IMR-90 (cell line): Measurements from ENCODE around the gene RNU5D-1. TPM values are rescaled to one million over a fixed set of nuclear protein-coding genes. Genes with fewer than 3 reads are reported as not detected.

Source experiments
- ATAC-seq: fragments of 200-7000 bp; cut with Tn5 transposase; 2 replicates; pipeline ENCODE4 v1.9.1; 2020; ENCODE audit warnings: low read depth, mild to moderate bottlenecking, moderate library complexity
- BruUV-seq: library from RNA; stranded (reverse); fragments of 400-500 nt; replicated peaks from 2 replicates; lab custom pipeline; 2021; lab: Mats Ljungman, UMichigan
- CTCF ChIA-PET: fragments of 300-600 bp; formaldehyde crosslinking; extraction: SDS; loops from one replicate; lab custom pipeline; 2021; ENCODE audit warnings: antibody characterized with exemption; lab: Yijun Ruan, JAX
- POLR2A ChIA-PET: fragments of 300-600 bp; sonication (Branson Sonifier 250); formaldehyde crosslinking; loops from one replicate; lab custom pipeline; 2022; ENCODE audit warnings: antibody characterized with exemption; ENCODE audit not compliant: unreplicated experiment; lab: Charles Lee
- DNase-seq: peaks from one replicate; pipeline ENCODE4 v3.0.0; 2013
- H2AFZ ChIP-seq: replicated peaks from 2 replicates; pipeline ENCODE3; 2013; ENCODE audit warnings: low read length, mild to moderate bottlenecking; ENCODE audit not compliant: poor library complexity
- H2AK5ac ChIP-seq: 2 replicates; pipeline ENCODE4 v1.6.1; 2013; ENCODE audit warnings: low read depth, low read length, inconsistent platforms
- H2AK9ac ChIP-seq: replicated peaks from 2 replicates; pipeline ENCODE3; 2013; ENCODE audit warnings: mild to moderate bottlenecking, low read depth, low read length, moderate library complexity; ENCODE audit not compliant: poor library complexity
- H2BK120ac ChIP-seq: 2 replicates; pipeline ENCODE4 v1.6.1; 2013; ENCODE audit warnings: low read depth, low read length, inconsistent platforms
- H2BK15ac ChIP-seq: 3 replicates; pipeline ENCODE4 v1.6.1; 2013; ENCODE audit warnings: low read depth, low read length, inconsistent platforms
- H2BK20ac ChIP-seq: 2 replicates; pipeline ENCODE4 v1.6.1; 2013; ENCODE audit warnings: low read depth, mild to moderate bottlenecking, inconsistent platforms, low read length, moderate library complexity
- H2BK5ac ChIP-seq: 2 replicates; pipeline ENCODE4 v1.6.1; 2013; ENCODE audit warnings: mild to moderate bottlenecking, low read depth, low read length, inconsistent platforms; ENCODE audit not compliant: poor library complexity, severe bottlenecking
- H3K14ac ChIP-seq: replicated peaks from 2 replicates; pipeline ENCODE4 v1.6.1; 2013; ENCODE audit warnings: low read depth, low read length, inconsistent platforms
- H3K18ac ChIP-seq: 2 replicates; pipeline ENCODE4 v1.6.1; 2013; ENCODE audit warnings: low read depth, low read length, control low read depth
- H3K23ac ChIP-seq: 2 replicates; pipeline ENCODE4 v1.6.1; 2013; ENCODE audit warnings: low read depth, low read length, inconsistent platforms
- H3K27ac ChIP-seq: 2 replicates; pipeline ENCODE4 v1.5.1; 2013; ENCODE audit warnings: mild to moderate bottlenecking, control low read depth, low read length; ENCODE audit not compliant: insufficient read depth
- H3K27me3 ChIP-seq: 2 replicates; pipeline ENCODE4 v1.6.1; 2013; ENCODE audit warnings: low read length; ENCODE audit not compliant: control insufficient read depth, insufficient read depth
- H3K36me3 ChIP-seq: 2 replicates; pipeline ENCODE4 v1.6.1; 2013; ENCODE audit warnings: low read length, mixed read lengths; ENCODE audit not compliant: control insufficient read depth, insufficient read depth
- H3K4ac ChIP-seq: 2 replicates; pipeline ENCODE4 v1.6.1; 2013; ENCODE audit warnings: low read depth, low read length, inconsistent platforms
- H3K4me1 ChIP-seq: 2 replicates; pipeline ENCODE4 v1.6.1; 2013; ENCODE audit warnings: low read length, mixed read lengths; ENCODE audit not compliant: control insufficient read depth, insufficient read depth
- H3K4me2 ChIP-seq: 2 replicates; pipeline ENCODE4 v1.6.1; 2013; ENCODE audit warnings: low read depth, mild to moderate bottlenecking, control low read depth, low read length, moderate library complexity
- H3K4me3 ChIP-seq: 2 replicates; pipeline ENCODE4 v1.5.1; 2013; ENCODE audit warnings: low read depth, mild to moderate bottlenecking, control low read depth, low read length, moderate library complexity; ENCODE audit not compliant: insufficient read depth
- H3K56ac ChIP-seq: 2 replicates; pipeline ENCODE4 v1.6.1; 2013; ENCODE audit warnings: low read length, inconsistent platforms; ENCODE audit not compliant: insufficient read depth; ENCODE audit errors: extremely low read depth
- H3K79me1 ChIP-seq, 2 experiments: 2 replicates each; pipeline ENCODE4 v1.6.1; 2013; ENCODE audit warnings: low read length in 2 of 2, inconsistent platforms in 1 of 2, low read depth in 1 of 2
- H3K9ac ChIP-seq: 2 replicates; pipeline ENCODE4 v1.6.1; 2013; ENCODE audit warnings: low read depth, low read length, control low read depth
- H3K9me1 ChIP-seq: 2 replicates; pipeline ENCODE4 v1.6.1; 2013; ENCODE audit warnings: low read length, inconsistent platforms; ENCODE audit not compliant: insufficient read depth
- H3K9me3 ChIP-seq: 2 replicates; pipeline ENCODE4 v1.6.1; 2013; ENCODE audit warnings: low read length; ENCODE audit not compliant: control insufficient read depth, insufficient read depth
- H4K20me1 ChIP-seq: 2 replicates; pipeline ENCODE4 v1.6.1; 2013; ENCODE audit warnings: low read length, inconsistent platforms; ENCODE audit not compliant: insufficient read depth
- H4K5ac ChIP-seq: 2 replicates; pipeline ENCODE4 v1.6.1; 2013; ENCODE audit warnings: mild to moderate bottlenecking, low read depth, low read length, control low read depth
- H4K8ac ChIP-seq, 2 experiments: 2 replicates each; pipeline ENCODE4 v1.6.1; 2013; ENCODE audit warnings: low read depth in 2 of 2, low read length in 2 of 2, control low read depth in 1 of 2, inconsistent platforms in 1 of 2
- H4K91ac ChIP-seq: 2 replicates; pipeline ENCODE4 v1.6.1; 2013; ENCODE audit warnings: low read depth, low read length, inconsistent platforms; ENCODE audit not compliant: insufficient read depth
- BHLHE40 ChIP-seq: fragments of 150-350 bp; IDR thresholded peaks from 2 replicates; pipeline ENCODE4 v1.6.1; 2016; ENCODE audit warnings: mild to moderate bottlenecking, low read depth, low read length
- CEBPB ChIP-seq: IDR thresholded peaks from 2 replicates; pipeline ENCODE4 v1.6.1; 2012; ENCODE audit warnings: low read depth, low read length, improper control_type of control experiment
- MAFK ChIP-seq: IDR thresholded peaks from 2 replicates; pipeline ENCODE4 v1.6.1; 2012; ENCODE audit warnings: low read depth, low read length, improper control_type of control experiment
- MAZ ChIP-seq: IDR thresholded peaks from 2 replicates; pipeline ENCODE4 v1.6.1; 2012; ENCODE audit warnings: low read depth, mild to moderate bottlenecking, low read length, improper control_type of control experiment, moderate library complexity, borderline replicate concordance
- NFE2L2 ChIP-seq: fragments of 150-350 bp; IDR thresholded peaks from 2 replicates; pipeline ENCODE4 v1.6.1; 2016; ENCODE audit warnings: low read depth, mild to moderate bottlenecking, low read length
- POLR2A ChIP-seq: IDR thresholded peaks from 2 replicates; pipeline ENCODE4 v1.6.1; 2012; ENCODE audit warnings: mild to moderate bottlenecking, low read depth, low read length
- RFX5 ChIP-seq: IDR thresholded peaks from 2 replicates; pipeline ENCODE4 v1.8.0; 2012; ENCODE audit warnings: low read depth, mild to moderate bottlenecking, low read length, moderate library complexity
- WGBS, 2 experiments: methylation state at CpG; one replicate each; pipeline versions ENCODE4 v1.1.5 to v1.1.7; 2013; ENCODE audit warnings: missing lambda C conversion rate in 2 of 2; ENCODE audit not compliant: insufficient read length in 1 of 2; ENCODE audit errors: extremely low coverage in 2 of 2; 5-methylcytosine and 5-hydroxymethylcytosine counted together
- dilution Hi-C: fragments of 300-500 bp; cut with HindIII; formaldehyde crosslinking; loops from one replicate; pipeline ENCODE4 v1.14.3; 2018; ENCODE audit warnings: low sequenced_read_pairs; ENCODE audit not compliant: unreplicated experiment
- in situ Hi-C: fragments of 300-500 bp; cut with MboI; formaldehyde crosslinking; loops from 3 replicates; pipeline ENCODE4 v1.14.3; 2019; ENCODE audit warnings: low sequenced_read_pairs, inconsistent platforms, mixed read lengths
- intact Hi-C: fragments of 100-400 bp; cut with micrococcal nuclease; formaldehyde crosslinking; loops from 2 replicates; pipeline ENCODE4 v1.10.0; 2022
- polyA plus RNA-seq, 3 experiments: library from polyadenylated mRNA; depleted of rRNA; stranded (reverse); fragments of >200 nt; gene quantifications; 2 replicates each; pipeline ENCODE4 v1.2.3, GENCODE V29; 2012; ENCODE audit warnings: low replicate concordance in 1 of 3
- total RNA-seq: library from RNA; depleted of rRNA; stranded (reverse); fragments of >200 nt; gene quantifications from 2 replicates; pipeline ENCODE4 v1.2.3, GENCODE V29; 2012
- TF ChIP-seq, protein P1 (sequence below): conservative IDR thresholded peaks from 2 replicates; pipeline ENCODE4 v1.5.1; 2012; ENCODE audit warnings: mild to moderate bottlenecking, low read depth, low read length, improper control_type of control experiment
- TF ChIP-seq, protein P2 (sequence below): fragments of 150-350 bp; IDR thresholded peaks from 2 replicates; pipeline ENCODE4 v1.6.1; 2017; ENCODE audit warnings: mild to moderate bottlenecking, antibody characterized with exemption, low read length, low read depth

The RNU5D-1 gene
- total and polyA plus RNA-seq, 2 of the 4 experiments (the other 2 are of a cell fraction) = not detected

DNA sequence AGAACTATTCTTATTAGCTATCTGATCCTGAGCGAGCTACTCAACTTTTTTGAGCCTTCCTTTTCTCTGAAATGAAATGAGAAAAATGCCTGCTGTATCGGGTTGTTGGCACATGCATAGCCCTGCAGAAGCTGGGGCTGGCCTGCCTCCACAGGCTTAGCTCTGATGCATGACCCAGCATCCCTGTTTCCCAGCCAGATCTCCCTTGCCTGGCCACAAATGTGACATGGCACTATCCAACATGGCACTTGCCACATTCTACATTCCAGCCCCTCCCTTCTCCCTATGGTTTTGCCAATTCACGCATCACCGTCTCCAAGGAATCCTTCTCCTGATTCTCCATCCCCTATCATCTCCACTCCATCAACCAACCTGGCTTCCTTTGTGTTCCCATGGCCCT is 13.8 kb downstream of the RNU5D-1 start:
- Histone ChIP-seq H3K27me3 (peaks cover 2% of the 10 kb centered on the region; the same call in 1 of the 2 replicates), H3K9ac (no peak overlapping the region), H2AFZ (no peak overlapping the region), H3K4me1 (peaks cover 5% of the 10 kb centered on the region), H2AK5ac (no peak overlapping the region), H3K9me3 (no peaks in the 10 kb centered on the region), H2AK9ac (no peak overlapping the region), H3K4ac (no peak overlapping the region), H4K5ac (no peak overlapping the region), H2BK120ac (no peak overlapping the region), H3K18ac (no peak overlapping the region), H3K4me2 (peak overlapping the region; percentile 21; the same call in 1 of the 2 replicates), H4K91ac (no peak overlapping the region), H3K56ac (no peak overlapping the region), H2BK20ac (no peak overlapping the region), H4K20me1 (no peaks in the 10 kb centered on the region), H3K27ac (no peak overlapping the region), H3K9me1 (peaks cover 2% of the 10 kb centered on the region; the same call in 1 of the 2 replicates), H2BK5ac (no peak overlapping the region), H3K14ac (no peak overlapping the region), H4K8ac (no peak overlapping the region), H3K36me3 (no peaks in the 10 kb centered on the region), H3K79me1 (no peaks in the 10 kb centered on the region; a peak in 1 of 4 replicates), H3K4me3 (no peak overlapping the region), H3K23ac (no peak overlapping the region), H2BK15ac (no peak overlapping the region)
- intact Hi-C loops (loop anchor here (5.0 kb wide), 1 partner anchor 585 kb away; no protein-coding TSS in a partner anchor), dilution Hi-C loops (no loop called here), in situ Hi-C loops (no loop called here)
- TF ChIP-seq BHLHE40 = no peak
- no peak for TF ChIP-seq MAFK
- TF ChIP-seq, protein P1, sequence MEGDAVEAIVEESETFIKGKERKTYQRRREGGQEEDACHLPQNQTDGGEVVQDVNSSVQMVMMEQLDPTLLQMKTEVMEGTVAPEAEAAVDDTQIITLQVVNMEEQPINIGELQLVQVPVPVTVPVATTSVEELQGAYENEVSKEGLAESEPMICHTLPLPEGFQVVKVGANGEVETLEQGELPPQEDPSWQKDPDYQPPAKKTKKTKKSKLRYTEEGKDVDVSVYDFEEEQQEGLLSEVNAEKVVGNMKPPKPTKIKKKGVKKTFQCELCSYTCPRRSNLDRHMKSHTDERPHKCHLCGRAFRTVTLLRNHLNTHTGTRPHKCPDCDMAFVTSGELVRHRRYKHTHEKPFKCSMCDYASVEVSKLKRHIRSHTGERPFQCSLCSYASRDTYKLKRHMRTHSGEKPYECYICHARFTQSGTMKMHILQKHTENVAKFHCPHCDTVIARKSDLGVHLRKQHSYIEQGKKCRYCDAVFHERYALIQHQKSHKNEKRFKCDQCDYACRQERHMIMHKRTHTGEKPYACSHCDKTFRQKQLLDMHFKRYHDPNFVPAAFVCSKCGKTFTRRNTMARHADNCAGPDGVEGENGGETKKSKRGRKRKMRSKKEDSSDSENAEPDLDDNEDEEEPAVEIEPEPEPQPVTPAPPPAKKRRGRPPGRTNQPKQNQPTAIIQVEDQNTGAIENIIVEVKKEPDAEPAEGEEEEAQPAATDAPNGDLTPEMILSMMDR = no peak
- no peak for TF ChIP-seq MAZ
- TF ChIP-seq POLR2A = no peak
- no peak for TF ChIP-seq RFX5
- no peak for TF ChIP-seq NFE2L2
- TF ChIP-seq, protein P2, sequence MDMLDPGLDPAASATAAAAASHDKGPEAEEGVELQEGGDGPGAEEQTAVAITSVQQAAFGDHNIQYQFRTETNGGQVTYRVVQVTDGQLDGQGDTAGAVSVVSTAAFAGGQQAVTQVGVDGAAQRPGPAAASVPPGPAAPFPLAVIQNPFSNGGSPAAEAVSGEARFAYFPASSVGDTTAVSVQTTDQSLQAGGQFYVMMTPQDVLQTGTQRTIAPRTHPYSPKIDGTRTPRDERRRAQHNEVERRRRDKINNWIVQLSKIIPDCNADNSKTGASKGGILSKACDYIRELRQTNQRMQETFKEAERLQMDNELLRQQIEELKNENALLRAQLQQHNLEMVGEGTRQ = no peak
- no peak for TF ChIP-seq CEBPB
- POLR2A ChIA-PET = interaction anchor here (0.6 kb wide), 1 partner anchor 14 kb away, joined by 3 read pairs; no protein-coding TSS in a partner anchor
- CTCF ChIA-PET = no interaction called here
- ATAC-seq = no peak
- no TSS peak for BruUV-seq
- no peak for DNase-seq
- no CpG with 5 or more reads among the region's 4 CpGs for WGBS, 2 experiments
